ENCODE results near the gene PTGER1. TPM values are rescaled to one million over a fixed set of nuclear protein-coding genes. Genes with fewer than 3 reads are reported as not detected.

PTGER1 gene
- total RNA-seq, 1 experiment from 2014 or later: 0.63 TPM

- Histone ChIP-seq H2BK12ac (ENCODE audit: insufficient read length, low read depth, low read length) (no peak overlapping the region), H3K4me2 (ENCODE audit: insufficient read depth, insufficient read length, low read length) (no peak overlapping the region), H3K56ac (ENCODE audit: insufficient read length, low read depth, low read length) (no peak overlapping the region), H2BK15ac (ENCODE audit: low read depth, low read length) (no peak overlapping the region), H2AK5ac (ENCODE audit: insufficient read length, low read length) (no peak overlapping the region), H2BK20ac (ENCODE audit: low read depth, low read length, poor library complexity, severe bottlenecking) (no peak overlapping the region), H3K4ac (ENCODE audit: low read depth, low read length) (no peak overlapping the region), H3K4me1 (ENCODE audit: insufficient read depth, low read length) (no peaks in the 10 kb centered on the region), H3K14ac (ENCODE audit: insufficient read depth, low read length) (no peak overlapping the region), H3K9me3 (ENCODE audit: control insufficient read depth, low read depth, low read length) (no peaks in the 10 kb centered on the region), H3T11ph (ENCODE audit: low read length) (no peak overlapping the region), H3K79me1 (ENCODE audit: insufficient read depth, low read depth, low read length, poor library complexity, severe bottlenecking) (no peaks in the 10 kb centered on the region), H3K23me2 (ENCODE audit: insufficient read length, low read depth, low read length, poor library complexity, severe bottlenecking) (peaks cover 5% of the 10 kb centered on the region), H3K27me3 (ENCODE audit: insufficient read depth, low read length) (no peaks in the 10 kb centered on the region), H4K5ac (ENCODE audit: insufficient read length, low read depth, low read length) (no peak overlapping the region), H3K9ac (ENCODE audit: extremely low read depth, insufficient read length, low read length) (no peak overlapping the region), H3K18ac (ENCODE audit: insufficient read length, low read depth, low read length) (no peak overlapping the region), H2AFZ (ENCODE audit: low read length) (no peak overlapping the region), H4K8ac (replicated peaks; ENCODE audit: insufficient read length, low read depth, low read length) (no peak overlapping the region), H3K79me2 (ENCODE audit: insufficient read depth, low read length) (no peaks in the 10 kb centered on the region), H3K27ac (ENCODE audit: insufficient read length, low read depth, low read length) (no peak overlapping the region), H2BK5ac (ENCODE audit: insufficient read length, low read length) (no peak overlapping the region), H4K20me1 (ENCODE audit: control insufficient read depth, insufficient read depth, insufficient read length) (no peaks in the 10 kb centered on the region), H2BK120ac (ENCODE audit: low read depth, low read length, poor library complexity, severe bottlenecking) (no peak overlapping the region), H3K23ac (ENCODE audit: insufficient read length, low read depth, low read length) (no peak overlapping the region), H4K91ac (ENCODE audit: insufficient read length, low read depth, low read length) (no peak overlapping the region)
- Mint-ChIP-seq H3K36me3 (ENCODE audit: insufficient read depth in 1 of 3, low read depth in 3 of 3) (peaks cover 14 to 59% (median 58%) of the 10 kb centered on the region in 3 experiments; a peak in 6 of 7 replicates), H3K9me3 (no peaks in the 10 kb centered on the region), H3K4me1 (peaks cover 5 to 6% of the 10 kb centered on the region in 2 experiments; a peak in 3 of 4 replicates), H3K27me3 (ENCODE audit: low read depth) (peaks cover 2% of the 10 kb centered on the region; the same call in 1 of the 2 replicates), H3K27ac (no peak overlapping the region), H3K4me3 (no peak overlapping the region)
- TF ChIP-seq CTCF (conservative IDR thresholded peaks at IDR 0.05): peak; percentile 22; the same call in 2 of the 3 replicates
- DNase-seq: no peak
- no CpG with 5 or more reads among the region's 9 CpGs for WGBS (ENCODE audit: extremely low coverage, insufficient read length, low lambda C conversion rate)
These were observed 7.3 kb downstream of the PTGER1 start for GRCh38 chr19:14467816-14468215.
